Diencephalon (tissue), 1 donor: ENCODE measurements around the gene NAA16. TPM values are rescaled to one million over a fixed set of nuclear protein-coding genes. Genes with fewer than 3 reads are reported as not detected.

Source experiments
- small RNA-seq: library from RNA; depleted of rRNA; stranded (forward); fragments of <200 nt; gene quantifications from one replicate; pipeline ENCODE3, GENCODE V24; 2014
- total RNA-seq: library from RNA; depleted of rRNA; stranded (reverse); fragments of >200 nt; gene quantifications from one replicate; pipeline ENCODE4 v1.2.3, GENCODE V29; 2014

Gene NAA16
- 54.4 TPM for total RNA-seq

DNA sequence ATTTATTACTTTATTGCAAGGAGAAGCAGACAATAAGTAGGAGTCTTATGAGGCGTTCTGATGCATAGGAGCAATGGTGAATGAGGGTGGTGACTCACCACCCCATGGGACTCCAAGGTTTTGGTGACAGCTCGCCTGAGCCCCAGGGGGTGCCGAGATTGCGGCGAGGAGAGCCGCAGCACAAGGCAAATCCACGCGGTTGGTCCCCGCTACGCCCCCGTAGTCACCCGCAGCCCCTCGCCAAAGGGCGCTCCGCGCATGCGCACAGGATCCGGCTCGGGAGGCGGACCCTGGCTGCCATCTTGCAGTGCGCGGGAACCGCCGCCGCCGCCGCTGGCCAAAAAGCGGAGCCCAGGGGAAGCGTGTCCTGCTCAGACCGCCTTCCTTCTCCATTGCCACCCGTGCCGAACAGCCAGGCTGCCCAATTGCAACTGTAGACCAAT, at the start of gene NAA16:
Gene NAA16, plus strand, starts transcription at position 305 of the 443 bp plus-strand sequence. CDS start 262 bp downstream, outside the sequence.

DNA sequence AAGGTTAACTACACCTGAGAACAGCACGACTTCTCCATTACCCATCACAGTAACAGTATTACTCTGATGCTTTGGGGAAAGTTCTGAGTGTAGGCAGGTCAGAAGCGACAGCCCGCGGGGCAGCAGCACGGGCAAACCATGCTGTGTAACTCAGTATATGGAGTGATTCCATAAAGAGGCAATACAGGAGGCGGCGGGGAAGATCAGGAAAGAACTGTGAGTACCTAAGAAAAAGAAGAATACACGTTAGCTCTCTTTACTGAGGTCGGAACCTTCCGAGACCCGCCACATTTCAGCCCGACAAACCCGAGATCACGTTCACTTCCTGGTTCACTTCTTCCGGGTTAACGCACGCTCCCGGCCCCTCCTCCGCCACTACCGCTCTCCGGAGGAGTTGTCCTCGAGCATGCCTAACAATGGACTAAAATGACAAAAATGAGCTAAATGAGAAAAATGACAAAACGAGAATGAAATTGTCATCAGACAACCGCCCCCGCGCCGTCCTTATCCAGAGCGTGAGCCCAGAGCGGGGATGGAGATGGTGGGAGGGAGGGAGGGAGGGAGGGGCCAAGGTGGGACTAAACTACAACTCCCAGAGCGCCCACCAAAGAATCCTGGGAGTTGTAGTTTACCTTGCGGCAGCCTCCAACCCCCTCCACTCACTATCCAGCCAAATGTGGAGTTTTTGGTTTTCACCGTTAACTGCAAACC, 47.7 kb upstream of the NAA16 start, which contains the start of gene MTRF1:
Gene MTRF1, minus strand, starts transcription at position 316 of the 711 bp plus-strand sequence. CDS start 2,669 bp downstream, outside the sequence.

Small RNAs within 50 kb of the gene (small RNA-seq; reads per million reads assigned to genes)
- not detected for gene RNU6-57P

Other genes with a start within 250 kb of the NAA16 start
- gene WBP4, start 249.8 kb upstream of the NAA16 start, total RNA-seq = 17.8 TPM
- 86.0 TPM for gene KBTBD6, start 178.5 kb upstream of the NAA16 start, total RNA-seq
- 39.9 TPM for gene KBTBD7, start 116.7 kb upstream of the NAA16 start, total RNA-seq
- gene MTRF1, start 47.7 kb upstream of the NAA16 start, total RNA-seq = 19.8 TPM
- gene RGCC, start 146.3 kb downstream of the NAA16 start, total RNA-seq = 27.9 TPM